ENCODE data around the gene CRACR2B.

Gene CRACR2B

GRCh38 chr11:848380-848931 is 20.7 kb downstream of the CRACR2B start:
- Histone ChIP-seq H3K36me3 (ENCODE audit: control insufficient read depth, low read length) (no peaks in the 10 kb centered on the region), H3K4me3 (ENCODE audit: low read length) (peak overlapping the region; percentile 67), H4K20me1 (ENCODE audit: control insufficient read depth, insufficient read depth, low read depth, low read length) (peaks cover 4% of the 10 kb centered on the region; the same call in 1 of the 2 replicates), H3F3A (ENCODE audit: control insufficient read depth, insufficient read depth) (no peaks in the 10 kb centered on the region), H3K4me1 (ENCODE audit: control insufficient read depth, low read length) (peaks cover 30% of the 10 kb centered on the region), H3K9me3 (ENCODE audit: control insufficient read depth, insufficient read depth, low read length) (no peaks in the 10 kb centered on the region), H3K27ac (ENCODE audit: low read depth, low read length) (no peak overlapping the region), H3K9me2 (replicated peaks; ENCODE audit: control insufficient read depth, low read length) (no peaks in the 10 kb centered on the region), H3K27me3 (ENCODE audit: control insufficient read depth, low read length) (peaks cover 26% of the 10 kb centered on the region), H3K79me2 (ENCODE audit: control insufficient read depth, low read length) (no peaks in the 10 kb centered on the region), H3K4me2 (ENCODE audit: low read length) (peak overlapping the region; percentile 82)
- no peak for TF ChIP-seq EZH2phosphoT487 (IDR thresholded peaks at IDR 0.05; ENCODE audit: borderline replicate concordance, low read length)
- TF ChIP-seq CTCF (IDR thresholded peaks at IDR 0.05; ENCODE audit: low read depth, low read length, poor library complexity, severe bottlenecking) = peak; percentile 91

GRCh38 chr11:849104-849824 is 21.5 kb downstream of the CRACR2B start:
- Histone ChIP-seq H3K79me2 (ENCODE audit: control insufficient read depth, low read length) (no peaks in the 10 kb centered on the region), H3K9me2 (replicated peaks; ENCODE audit: control insufficient read depth, low read length) (no peaks in the 10 kb centered on the region), H4K20me1 (ENCODE audit: control insufficient read depth, insufficient read depth, low read depth, low read length) (peaks cover 4% of the 10 kb centered on the region; the same call in 1 of the 2 replicates), H3K4me2 (ENCODE audit: low read length) (peak overlapping the region; percentile 82), H3K9me3 (ENCODE audit: control insufficient read depth, insufficient read depth, low read length) (no peaks in the 10 kb centered on the region), H3K4me3 (ENCODE audit: low read length) (peak overlapping the region; percentile 67), H3F3A (ENCODE audit: control insufficient read depth, insufficient read depth) (no peaks in the 10 kb centered on the region), H3K27ac (ENCODE audit: low read depth, low read length) (no peak overlapping the region), H3K36me3 (ENCODE audit: control insufficient read depth, low read length) (no peaks in the 10 kb centered on the region), H3K4me1 (ENCODE audit: control insufficient read depth, low read length) (peaks cover 22% of the 10 kb centered on the region), H3K27me3 (ENCODE audit: control insufficient read depth, low read length) (peaks cover 19% of the 10 kb centered on the region)
- no peak for TF ChIP-seq CTCF (IDR thresholded peaks at IDR 0.05; ENCODE audit: low read depth, low read length, poor library complexity, severe bottlenecking)
- TF ChIP-seq EZH2phosphoT487 (IDR thresholded peaks at IDR 0.05; ENCODE audit: borderline replicate concordance, low read length) = no peak

GRCh38 chr11:849951-850774 is 22.4 kb downstream of the CRACR2B start:
- no peak for TF ChIP-seq CTCF (IDR thresholded peaks at IDR 0.05; ENCODE audit: low read depth, low read length, poor library complexity, severe bottlenecking)
- H4K20me1 ChIP-seq (ENCODE audit: control insufficient read depth, insufficient read depth, low read depth, low read length) = peaks cover 4% of the 10 kb centered on the region; the same call in 1 of the 2 replicates
- H3K27me3 ChIP-seq (ENCODE audit: control insufficient read depth, low read length) = peaks cover 19% of the 10 kb centered on the region
- no peak overlapping the region for H3K27ac ChIP-seq (ENCODE audit: low read depth, low read length)
- H3K79me2 ChIP-seq (ENCODE audit: control insufficient read depth, low read length) = no peaks in the 10 kb centered on the region
- 0 out of 2 replicates have a peak overlapping the region, but pooled peaks have one; percentile 10 for H3K4me3 ChIP-seq (ENCODE audit: low read length)
- peak overlapping the region; percentile 40; the same call in 1 of the 2 replicates for H3K4me2 ChIP-seq (ENCODE audit: low read length)
- no peaks in the 10 kb centered on the region for H3K9me2 ChIP-seq (replicated peaks; ENCODE audit: control insufficient read depth, low read length)
- no peaks in the 10 kb centered on the region for H3F3A ChIP-seq (ENCODE audit: control insufficient read depth, insufficient read depth)
- peaks cover 15% of the 10 kb centered on the region for H3K4me1 ChIP-seq (ENCODE audit: control insufficient read depth, low read length)
- H3K9me3 ChIP-seq (ENCODE audit: control insufficient read depth, insufficient read depth, low read length) = no peaks in the 10 kb centered on the region
- H3K36me3 ChIP-seq (ENCODE audit: control insufficient read depth, low read length) = no peaks in the 10 kb centered on the region

All from DOHH2 (cell line).